Measurements from ENCODE around the gene ATP6V1F.

- TF ChIP-seq EZH2phosphoT487 (conservative IDR thresholded peaks at IDR 0.05; ENCODE audit: low read length) (no peak), CTCF (IDR thresholded peaks at IDR 0.05; ENCODE audit: insufficient read depth, low read length, poor library complexity, severe bottlenecking) (no peak)
Observed at GRCh38 chr7:128912281-128912680, 49.6 kb downstream of the ATP6V1F start.

All from SU-DHL-6 (cell line).